ENCODE results near the gene CIART.

DNA sequence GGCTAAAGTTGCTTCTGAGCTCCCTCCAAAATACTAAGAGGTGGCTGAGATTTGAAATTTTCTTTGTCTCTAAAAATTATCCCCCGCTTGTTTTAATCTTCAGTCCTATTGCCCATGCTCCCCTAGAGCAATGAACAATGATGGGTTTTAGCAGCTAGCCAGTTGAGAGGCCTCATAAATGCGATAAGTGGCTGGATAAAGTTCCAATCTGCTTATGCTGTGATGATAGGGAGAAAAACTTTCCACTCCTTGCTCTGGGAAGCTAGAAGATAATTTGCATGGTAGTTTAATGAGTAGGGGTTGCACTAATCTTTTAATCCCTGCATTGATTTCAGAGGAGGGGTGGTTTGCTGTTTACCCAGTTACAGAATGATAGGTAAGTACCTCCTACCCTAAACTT lies 29.4 kb downstream of the CIART start:
- TF ChIP-seq POLR2A (IDR thresholded peaks at IDR 0.05), result no peak
- TF ChIP-seq, protein P1, sequence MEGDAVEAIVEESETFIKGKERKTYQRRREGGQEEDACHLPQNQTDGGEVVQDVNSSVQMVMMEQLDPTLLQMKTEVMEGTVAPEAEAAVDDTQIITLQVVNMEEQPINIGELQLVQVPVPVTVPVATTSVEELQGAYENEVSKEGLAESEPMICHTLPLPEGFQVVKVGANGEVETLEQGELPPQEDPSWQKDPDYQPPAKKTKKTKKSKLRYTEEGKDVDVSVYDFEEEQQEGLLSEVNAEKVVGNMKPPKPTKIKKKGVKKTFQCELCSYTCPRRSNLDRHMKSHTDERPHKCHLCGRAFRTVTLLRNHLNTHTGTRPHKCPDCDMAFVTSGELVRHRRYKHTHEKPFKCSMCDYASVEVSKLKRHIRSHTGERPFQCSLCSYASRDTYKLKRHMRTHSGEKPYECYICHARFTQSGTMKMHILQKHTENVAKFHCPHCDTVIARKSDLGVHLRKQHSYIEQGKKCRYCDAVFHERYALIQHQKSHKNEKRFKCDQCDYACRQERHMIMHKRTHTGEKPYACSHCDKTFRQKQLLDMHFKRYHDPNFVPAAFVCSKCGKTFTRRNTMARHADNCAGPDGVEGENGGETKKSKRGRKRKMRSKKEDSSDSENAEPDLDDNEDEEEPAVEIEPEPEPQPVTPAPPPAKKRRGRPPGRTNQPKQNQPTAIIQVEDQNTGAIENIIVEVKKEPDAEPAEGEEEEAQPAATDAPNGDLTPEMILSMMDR (IDR thresholded peaks at IDR 0.05), result no peak

Measured in esophagus squamous epithelium (tissue), 4 donors.